Activated T-helper 1 cell treated with anti-CD3 and anti-CD28 coated beads, Interleukin-12 subunit alpha, Interleukin-12 subunit beta, Interleukin-2, Interleukin-4 antibody, amounts not matched to agents 30 ng/mL and 10 ng/mL and 1 ng/mL, durations not matched to agents 14 hours and 24 hours and 36 hours (primary cell): ENCODE data around the gene MAP3K5. TPM values are rescaled to one million over a fixed set of nuclear protein-coding genes. Genes with fewer than 3 reads are reported as not detected.

Experiments used
- DNase-seq: peaks from one replicate; pipeline ENCODE4 v3.0.0; 2021; ENCODE audit warnings: low spot score
- H3K27ac Mint-ChIP-seq: one replicate; pipeline ENCODE4 v1.8.0; 2021; ENCODE audit warnings: mild to moderate bottlenecking, mixed read lengths
- H3K27me3 Mint-ChIP-seq: one replicate; pipeline ENCODE4 v1.8.0; 2022; ENCODE audit warnings: mild to moderate bottlenecking, moderate library complexity, mixed read lengths; ENCODE audit not compliant: insufficient read depth
- H3K36me3 Mint-ChIP-seq: one replicate; pipeline ENCODE4 v1.8.0; 2021; ENCODE audit warnings: low read depth, mixed read lengths
- H3K4me1 Mint-ChIP-seq: one replicate; pipeline ENCODE4 v1.8.0; 2021; ENCODE audit warnings: low read depth, mixed read lengths
- H3K4me3 Mint-ChIP-seq: one replicate; pipeline ENCODE4 v1.8.0; 2021; ENCODE audit warnings: mild to moderate bottlenecking, moderate library complexity, mixed read lengths
- H3K9me3 Mint-ChIP-seq: one replicate; pipeline ENCODE4 v1.8.0; 2021; ENCODE audit warnings: mixed read lengths
- intact Hi-C: fragments of 100-400 bp; cut with micrococcal nuclease; formaldehyde crosslinking; loops from one replicate; pipeline ENCODE4 v1.15.1; 2024
- total RNA-seq: library from RNA; stranded (reverse); gene quantifications from 2 replicates; pipeline ENCODE4 v1.2.3, GENCODE V29; 2022

Gene MAP3K5
- total RNA-seq, 1 donor from 2014 or later: 12.2 TPM

- Mint-ChIP-seq H3K36me3 (peaks cover 21% of the 10 kb centered on the region), H3K4me1 (peaks cover 7% of the 10 kb centered on the region), H3K27ac (no peak overlapping the region), H3K4me3 (no peak overlapping the region), H3K9me3 (no peaks in the 10 kb centered on the region), H3K27me3 (no peaks in the 10 kb centered on the region)
- no peak for DNase-seq
- intact Hi-C loops: no loop called here
These were observed 120.1 kb downstream of the MAP3K5 start for GRCh38 chr6:136672144-136672543.

GRCh38 chr6:136669299-136669699 is 123.0 kb downstream of the MAP3K5 start:
- no peaks in the 10 kb centered on the region for H3K27me3 Mint-ChIP-seq
- H3K36me3 Mint-ChIP-seq: peaks cover 24% of the 10 kb centered on the region
- intact Hi-C loops: no loop called here
- H3K9me3 Mint-ChIP-seq: no peaks in the 10 kb centered on the region
- peaks cover 7% of the 10 kb centered on the region for H3K4me1 Mint-ChIP-seq
- H3K4me3 Mint-ChIP-seq: no peak overlapping the region
- H3K27ac Mint-ChIP-seq: no peak overlapping the region
- DNase-seq: no peak

GRCh38 chr6:136668571-136668970 is 123.7 kb downstream of the MAP3K5 start:
- intact Hi-C loops: no loop called here
- H3K27ac Mint-ChIP-seq: no peak overlapping the region
- H3K27me3 Mint-ChIP-seq: no peaks in the 10 kb centered on the region
- H3K9me3 Mint-ChIP-seq: no peaks in the 10 kb centered on the region
- no peak overlapping the region for H3K4me3 Mint-ChIP-seq
- peaks cover 23% of the 10 kb centered on the region for H3K36me3 Mint-ChIP-seq
- peaks cover 7% of the 10 kb centered on the region for H3K4me1 Mint-ChIP-seq
- DNase-seq: no peak

GRCh38 chr6:136666041-136666440 is 126.2 kb downstream of the MAP3K5 start:
- Mint-ChIP-seq H3K4me3 (no peak overlapping the region), H3K36me3 (peaks cover 18% of the 10 kb centered on the region), H3K27ac (no peak overlapping the region), H3K27me3 (no peaks in the 10 kb centered on the region), H3K9me3 (no peaks in the 10 kb centered on the region), H3K4me1 (no peaks in the 10 kb centered on the region)
- DNase-seq: no peak
- intact Hi-C loops: no loop called here

GRCh38 chr6:136662347-136663237 is 129.7 kb downstream of the MAP3K5 start:
- no peak for DNase-seq
- H3K36me3 Mint-ChIP-seq: peaks cover 17% of the 10 kb centered on the region
- intact Hi-C loops: no loop called here
- H3K9me3 Mint-ChIP-seq: no peaks in the 10 kb centered on the region
- H3K4me1 Mint-ChIP-seq: no peaks in the 10 kb centered on the region
- H3K4me3 Mint-ChIP-seq: no peak overlapping the region
- no peaks in the 10 kb centered on the region for H3K27me3 Mint-ChIP-seq
- no peak overlapping the region for H3K27ac Mint-ChIP-seq

- Mint-ChIP-seq H3K4me1 (no peaks in the 10 kb centered on the region), H3K36me3 (peaks cover 17% of the 10 kb centered on the region), H3K27me3 (no peaks in the 10 kb centered on the region), H3K27ac (no peak overlapping the region), H3K4me3 (no peak overlapping the region), H3K9me3 (no peaks in the 10 kb centered on the region)
- intact Hi-C loops: no loop called here
- no peak for DNase-seq
These were observed 131.6 kb downstream of the MAP3K5 start for GRCh38 chr6:136660727-136661126.

- no peaks in the 10 kb centered on the region for H3K27me3 Mint-ChIP-seq
- H3K36me3 Mint-ChIP-seq: peaks cover 24% of the 10 kb centered on the region
- peaks cover 6% of the 10 kb centered on the region for H3K4me1 Mint-ChIP-seq
- H3K9me3 Mint-ChIP-seq: no peaks in the 10 kb centered on the region
- intact Hi-C loops: no loop called here
- DNase-seq: no peak
- no peak overlapping the region for H3K4me3 Mint-ChIP-seq
- H3K27ac Mint-ChIP-seq: no peak overlapping the region
These were observed 132.2 kb downstream of the MAP3K5 start for GRCh38 chr6:136659991-136660499.

GRCh38 chr6:136658711-136659110 is 133.6 kb downstream of the MAP3K5 start:
- peaks cover 25% of the 10 kb centered on the region for H3K36me3 Mint-ChIP-seq
- no peaks in the 10 kb centered on the region for H3K9me3 Mint-ChIP-seq
- intact Hi-C loops: no loop called here
- no peaks in the 10 kb centered on the region for H3K27me3 Mint-ChIP-seq
- H3K4me3 Mint-ChIP-seq: no peak overlapping the region
- no peak overlapping the region for H3K27ac Mint-ChIP-seq
- peaks cover 6% of the 10 kb centered on the region for H3K4me1 Mint-ChIP-seq
- no peak for DNase-seq

- Mint-ChIP-seq H3K36me3 (peaks cover 25% of the 10 kb centered on the region), H3K4me1 (peaks cover 6% of the 10 kb centered on the region), H3K9me3 (no peaks in the 10 kb centered on the region), H3K27ac (no peak overlapping the region), H3K4me3 (no peak overlapping the region), H3K27me3 (no peaks in the 10 kb centered on the region)
- no peak for DNase-seq
- intact Hi-C loops: no loop called here
These were observed 134.6 kb downstream of the MAP3K5 start for GRCh38 chr6:136657666-136658065.

- H3K4me1 Mint-ChIP-seq: peaks cover 6% of the 10 kb centered on the region
- no peaks in the 10 kb centered on the region for H3K9me3 Mint-ChIP-seq
- no peak overlapping the region for H3K4me3 Mint-ChIP-seq
- intact Hi-C loops: no loop called here
- no peak overlapping the region for H3K27ac Mint-ChIP-seq
- H3K36me3 Mint-ChIP-seq: peaks cover 27% of the 10 kb centered on the region
- H3K27me3 Mint-ChIP-seq: no peaks in the 10 kb centered on the region
- DNase-seq: no peak
These were observed 136.2 kb downstream of the MAP3K5 start for GRCh38 chr6:136656121-136656520.

- no peak for DNase-seq
- Mint-ChIP-seq H3K27ac (no peak overlapping the region), H3K4me1 (peaks cover 6% of the 10 kb centered on the region), H3K4me3 (no peak overlapping the region), H3K27me3 (no peaks in the 10 kb centered on the region), H3K36me3 (peaks cover 27% of the 10 kb centered on the region), H3K9me3 (no peaks in the 10 kb centered on the region)
- intact Hi-C loops: no loop called here
These were observed 136.8 kb downstream of the MAP3K5 start for GRCh38 chr6:136655239-136656014.

GRCh38 chr6:136654086-136654485 is 138.2 kb downstream of the MAP3K5 start:
- H3K9me3 Mint-ChIP-seq: no peaks in the 10 kb centered on the region
- no peak for DNase-seq
- H3K27me3 Mint-ChIP-seq: no peaks in the 10 kb centered on the region
- intact Hi-C loops: no loop called here
- H3K36me3 Mint-ChIP-seq: peaks cover 25% of the 10 kb centered on the region
- no peak overlapping the region for H3K27ac Mint-ChIP-seq
- H3K4me3 Mint-ChIP-seq: no peak overlapping the region
- peaks cover 6% of the 10 kb centered on the region for H3K4me1 Mint-ChIP-seq

GRCh38 chr6:136652656-136653055 is 139.6 kb downstream of the MAP3K5 start:
- no peak for DNase-seq
- Mint-ChIP-seq H3K36me3 (peaks cover 20% of the 10 kb centered on the region), H3K27ac (no peak overlapping the region), H3K27me3 (no peaks in the 10 kb centered on the region), H3K4me1 (peaks cover 6% of the 10 kb centered on the region), H3K9me3 (no peaks in the 10 kb centered on the region), H3K4me3 (no peak overlapping the region)
- intact Hi-C loops: no loop called here
